Astrocyte (in vitro differentiated cells and primary cell): ENCODE data around the gene RPS23. TPM values are rescaled to one million over a fixed set of nuclear protein-coding genes. Genes with fewer than 3 reads are reported as not detected.
A peak's percentile ranks its signal among the peaks of the same experiment; 100 is the strongest.

ENCODE experiments used
- DNase-seq: peaks from one replicate; pipeline ENCODE4 v3.0.0-alpha.2; 2010; ENCODE audit warnings: low read depth
- FAIRE-seq: peaks from 2 replicates; lab custom pipeline; 2011; peaks lifted over from hg19 to GRCh38; lab: Jason Lieb, UNC
- H2AFZ ChIP-seq: 2 replicates; pipeline ENCODE4 v1.6.0; 2012; ENCODE audit warnings: low read depth, low read length, inconsistent platforms
- H3K27ac ChIP-seq: 2 replicates; pipeline ENCODE4 v1.5.1; 2011; ENCODE audit warnings: low read depth, low read length, inconsistent platforms
- H3K27me3 ChIP-seq: 2 replicates; pipeline ENCODE4 v1.6.0; 2011; ENCODE audit warnings: low read length, inconsistent platforms; ENCODE audit not compliant: insufficient read depth
- H3K36me3 ChIP-seq: 2 replicates; pipeline ENCODE4 v1.5.1; 2011; ENCODE audit warnings: low read length, inconsistent platforms; ENCODE audit not compliant: insufficient read depth
- H3K4me1 ChIP-seq: 2 replicates; pipeline ENCODE4 v1.5.1; 2011; ENCODE audit warnings: low read length, inconsistent platforms; ENCODE audit not compliant: insufficient read depth
- H3K4me2 ChIP-seq: 2 replicates; pipeline ENCODE4 v1.6.0; 2012; ENCODE audit warnings: low read length, inconsistent platforms
- H3K4me3 ChIP-seq: 2 replicates; pipeline ENCODE4 v1.5.1; 2011; ENCODE audit warnings: low read depth, mild to moderate bottlenecking, low read length, inconsistent platforms; ENCODE audit not compliant: insufficient read depth
- H3K79me2 ChIP-seq: 2 replicates; pipeline ENCODE4 v1.6.0; 2012; ENCODE audit warnings: mild to moderate bottlenecking, low read length, inconsistent platforms; ENCODE audit not compliant: insufficient read depth
- H3K9ac ChIP-seq: 2 replicates; pipeline ENCODE4 v1.6.0; 2012; ENCODE audit warnings: mild to moderate bottlenecking, low read length, inconsistent platforms
- H3K9me3 ChIP-seq: 2 replicates; pipeline ENCODE4 v1.5.1; 2012; ENCODE audit warnings: low read depth, mild to moderate bottlenecking, low read length, inconsistent platforms; ENCODE audit not compliant: insufficient read depth
- H4K20me1 ChIP-seq: 2 replicates; pipeline ENCODE4 v1.6.0; 2012; ENCODE audit warnings: low read length, inconsistent platforms; ENCODE audit not compliant: insufficient read depth
- H3K27ac Mint-ChIP-seq: one replicate; pipeline ENCODE4 v1.8.0; 2021; ENCODE audit warnings: mild to moderate bottlenecking, mixed read lengths; ENCODE audit not compliant: unreplicated experiment
- H3K27me3 Mint-ChIP-seq: one replicate; pipeline ENCODE4 v1.8.0; 2021; ENCODE audit warnings: low read depth, mixed read lengths; ENCODE audit not compliant: unreplicated experiment
- H3K36me3 Mint-ChIP-seq: one replicate; pipeline ENCODE4 v1.8.0; 2021; ENCODE audit warnings: low read depth, mixed read lengths; ENCODE audit not compliant: unreplicated experiment
- H3K4me1 Mint-ChIP-seq: one replicate; pipeline ENCODE4 v1.8.0; 2021; ENCODE audit warnings: low read depth, mixed read lengths; ENCODE audit not compliant: unreplicated experiment
- H3K4me3 Mint-ChIP-seq: one replicate; pipeline ENCODE4 v1.8.0; 2021; ENCODE audit warnings: mild to moderate bottlenecking, moderate library complexity, mixed read lengths; ENCODE audit not compliant: unreplicated experiment
- H3K9me3 Mint-ChIP-seq: one replicate; pipeline ENCODE4 v1.8.0; 2021; ENCODE audit warnings: mild to moderate bottlenecking, mixed read lengths; ENCODE audit not compliant: unreplicated experiment
- EZH2 ChIP-seq: IDR thresholded peaks from 2 replicates; pipeline ENCODE4 v1.6.1; 2012; ENCODE audit warnings: mild to moderate bottlenecking, low read length, inconsistent platforms; ENCODE audit not compliant: insufficient read depth
- total RNA-seq: library from RNA; stranded (reverse); gene quantifications from 2 replicates; pipeline ENCODE4 v1.2.1, GENCODE V29; 2021
- TF ChIP-seq, protein P1 (sequence below): IDR thresholded peaks from 2 replicates; pipeline ENCODE4 v1.5.1; 2011; ENCODE audit warnings: low read depth, mild to moderate bottlenecking, inconsistent platforms, low read length, moderate library complexity; ENCODE audit not compliant: insufficient read depth

Gene RPS23
- total RNA-seq, 1 donor from 2014 or later = 1,683 TPM

DNA sequence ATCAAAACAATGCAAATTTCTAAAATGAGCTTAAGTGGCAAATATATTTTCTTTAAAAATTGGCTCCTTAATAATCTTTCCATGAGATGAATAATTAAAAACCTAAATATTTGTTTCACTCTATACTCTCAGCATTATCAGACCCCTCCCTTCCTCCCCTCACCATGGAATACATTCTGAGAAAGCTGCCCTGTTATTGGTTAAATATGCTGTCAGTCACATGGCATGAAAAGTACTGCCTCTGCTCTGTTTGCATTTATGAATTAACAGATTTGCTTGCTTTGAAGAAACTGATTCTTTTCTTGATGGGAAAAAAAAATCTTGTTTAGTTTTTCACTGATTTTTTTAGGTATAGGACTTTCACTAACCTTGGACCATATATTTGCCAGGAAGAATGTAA lies 17.0 kb upstream of the RPS23 start:
- no peak overlapping the region for H3K4me2 ChIP-seq
- TF ChIP-seq EZH2 = no peak
- TF ChIP-seq, protein P1, sequence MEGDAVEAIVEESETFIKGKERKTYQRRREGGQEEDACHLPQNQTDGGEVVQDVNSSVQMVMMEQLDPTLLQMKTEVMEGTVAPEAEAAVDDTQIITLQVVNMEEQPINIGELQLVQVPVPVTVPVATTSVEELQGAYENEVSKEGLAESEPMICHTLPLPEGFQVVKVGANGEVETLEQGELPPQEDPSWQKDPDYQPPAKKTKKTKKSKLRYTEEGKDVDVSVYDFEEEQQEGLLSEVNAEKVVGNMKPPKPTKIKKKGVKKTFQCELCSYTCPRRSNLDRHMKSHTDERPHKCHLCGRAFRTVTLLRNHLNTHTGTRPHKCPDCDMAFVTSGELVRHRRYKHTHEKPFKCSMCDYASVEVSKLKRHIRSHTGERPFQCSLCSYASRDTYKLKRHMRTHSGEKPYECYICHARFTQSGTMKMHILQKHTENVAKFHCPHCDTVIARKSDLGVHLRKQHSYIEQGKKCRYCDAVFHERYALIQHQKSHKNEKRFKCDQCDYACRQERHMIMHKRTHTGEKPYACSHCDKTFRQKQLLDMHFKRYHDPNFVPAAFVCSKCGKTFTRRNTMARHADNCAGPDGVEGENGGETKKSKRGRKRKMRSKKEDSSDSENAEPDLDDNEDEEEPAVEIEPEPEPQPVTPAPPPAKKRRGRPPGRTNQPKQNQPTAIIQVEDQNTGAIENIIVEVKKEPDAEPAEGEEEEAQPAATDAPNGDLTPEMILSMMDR = no peak
- no peak overlapping the region for H2AFZ ChIP-seq
- no peaks in the 10 kb centered on the region for H4K20me1 ChIP-seq
- H3K27me3 ChIP-seq = no peaks in the 10 kb centered on the region
- H3K36me3 ChIP-seq = no peaks in the 10 kb centered on the region
- Mint-ChIP-seq H3K36me3 (no peaks in the 10 kb centered on the region), H3K27ac (no peak overlapping the region), H3K4me1 (peaks cover 12% of the 10 kb centered on the region), H3K4me3 (no peak overlapping the region), H3K9me3 (no peaks in the 10 kb centered on the region), H3K27me3 (no peaks in the 10 kb centered on the region)
- FAIRE-seq (no peak), DNase-seq (peak; percentile 36)
- no peaks in the 10 kb centered on the region for H3K4me1 ChIP-seq
- H3K27ac ChIP-seq = no peak overlapping the region
- no peaks in the 10 kb centered on the region for H3K9me3 ChIP-seq
- no peak overlapping the region for H3K9ac ChIP-seq
- H3K79me2 ChIP-seq = no peaks in the 10 kb centered on the region
- H3K4me3 ChIP-seq = no peak overlapping the region

DNA sequence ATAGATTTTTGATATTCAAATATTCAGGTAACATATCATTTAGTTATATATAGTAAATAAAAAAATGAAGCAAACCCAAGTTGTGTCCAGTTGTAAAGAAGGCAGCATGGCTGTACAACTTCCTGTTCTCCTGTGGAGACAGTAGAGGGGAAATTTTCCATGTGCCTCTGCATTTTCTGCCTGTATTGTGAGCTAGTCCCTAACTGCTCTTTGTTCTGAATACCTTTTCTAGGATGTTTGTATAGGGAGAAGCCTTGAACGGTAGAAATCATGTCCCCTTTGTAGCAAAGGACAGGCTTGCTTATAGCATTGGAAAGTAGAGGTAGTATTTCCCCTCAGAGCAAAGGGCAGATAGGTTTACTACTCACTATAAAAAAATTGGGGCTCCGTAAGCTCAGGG lies 13.3 kb upstream of the RPS23 start:
- no peak for DNase-seq
- no peaks in the 10 kb centered on the region for H3K36me3 ChIP-seq
- H3K4me1 Mint-ChIP-seq = peaks cover 8% of the 10 kb centered on the region
- no peaks in the 10 kb centered on the region for H3K27me3 ChIP-seq
- no peaks in the 10 kb centered on the region for H3K9me3 ChIP-seq
- H3K4me2 ChIP-seq = no peak overlapping the region
- no peaks in the 10 kb centered on the region for H3K36me3 Mint-ChIP-seq
- FAIRE-seq = no peak
- H3K27me3 Mint-ChIP-seq = no peaks in the 10 kb centered on the region
- no peaks in the 10 kb centered on the region for H3K79me2 ChIP-seq
- no peak overlapping the region for H3K4me3 Mint-ChIP-seq
- no peak overlapping the region for H3K4me3 ChIP-seq
- H3K9me3 Mint-ChIP-seq = no peaks in the 10 kb centered on the region
- H3K9ac ChIP-seq = no peak overlapping the region
- H3K27ac ChIP-seq = no peak overlapping the region
- no peak overlapping the region for H3K27ac Mint-ChIP-seq
- no peaks in the 10 kb centered on the region for H3K4me1 ChIP-seq
- TF ChIP-seq, protein P1 = no peak
- no peak for TF ChIP-seq EZH2
- no peaks in the 10 kb centered on the region for H4K20me1 ChIP-seq
- no peak overlapping the region for H2AFZ ChIP-seq

DNA sequence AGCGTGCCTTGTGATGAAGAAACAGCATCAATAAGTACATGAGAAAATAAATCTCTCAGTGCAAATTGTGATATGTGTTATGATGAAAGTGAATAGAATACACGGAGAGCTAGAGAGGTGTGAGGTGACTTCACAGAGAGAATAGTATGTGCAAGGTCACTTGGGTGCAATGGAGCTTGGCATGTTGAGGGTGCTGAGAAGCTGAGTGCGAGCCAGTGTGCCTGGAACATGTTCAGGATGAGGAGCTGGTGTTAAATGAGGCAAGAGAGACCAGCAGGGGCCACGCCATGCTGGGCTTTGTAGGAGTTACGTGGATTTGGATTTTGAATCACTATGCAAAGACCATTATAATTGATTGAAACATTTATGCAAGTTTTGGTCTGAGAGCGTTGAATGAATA lies 12.8 kb upstream of the RPS23 start:
- Histone ChIP-seq H3K36me3 (no peaks in the 10 kb centered on the region), H3K27ac (no peak overlapping the region), H3K27me3 (no peaks in the 10 kb centered on the region), H3K4me2 (no peak overlapping the region), H2AFZ (no peak overlapping the region), H3K4me3 (no peak overlapping the region), H3K9me3 (no peaks in the 10 kb centered on the region), H3K4me1 (no peaks in the 10 kb centered on the region), H4K20me1 (no peaks in the 10 kb centered on the region), H3K79me2 (no peaks in the 10 kb centered on the region), H3K9ac (no peak overlapping the region)
- Mint-ChIP-seq H3K27me3 (no peaks in the 10 kb centered on the region), H3K36me3 (no peaks in the 10 kb centered on the region), H3K9me3 (no peaks in the 10 kb centered on the region), H3K4me1 (peaks cover 8% of the 10 kb centered on the region), H3K4me3 (no peak overlapping the region), H3K27ac (no peak overlapping the region)
- no peak for TF ChIP-seq EZH2
- TF ChIP-seq, protein P1 = no peak
- FAIRE-seq (no peak), DNase-seq (no peak)
